Upper lobe of left lung (tissue), 6 donors: ENCODE measurements around the gene SRSF9. TPM values are rescaled to one million over a fixed set of nuclear protein-coding genes. Genes with fewer than 3 reads are reported as not detected.
"Not testable (repeated sequence)": the region's sequence is repeated elsewhere in the genome, so short reads cannot be mapped to it uniquely, and the experiment has no call there.

Source experiments
- ATAC-seq, 2 donors: fragments of 200-7000 bp; cut with Tn5 transposase; one replicate each; pipeline ENCODE4 v1.9.1; 2022; ENCODE audit warnings: mild to moderate bottlenecking in 2 of 2, moderate library complexity in 2 of 2; ENCODE audit not compliant: low FRiP score in 2 of 2
- DNase-seq, 2 donors: peaks; one replicate each; pipeline ENCODE4 v3.0.0-alpha.2; 2019 to 2020
- H3K27ac ChIP-seq, 4 donors: fragments of 200-600 bp; sonication (generic); one replicate each; pipeline ENCODE4 v1.5.1; 2016 to 2019
- H3K27me3 ChIP-seq, 4 donors: fragments of 200-600 bp; sonication (generic); one replicate each; pipeline ENCODE4 v1.5.1; 2017 to 2019
- H3K36me3 ChIP-seq, 4 donors: fragments of 200-600 bp; sonication (generic); one replicate each; pipeline ENCODE4 v1.5.1; 2016 to 2019
- H3K4me1 ChIP-seq, 4 donors: fragments of 200-600 bp; sonication (generic); one replicate each; pipeline ENCODE4 v1.5.1; 2018 to 2019
- H3K4me3 ChIP-seq, 4 donors: fragments of 200-600 bp; sonication (generic); one replicate each; pipeline ENCODE4 v1.5.1; 2017 to 2019; ENCODE audit warnings: mild to moderate bottlenecking in 2 of 4, moderate library complexity in 1 of 4
- H3K9me3 ChIP-seq, 4 donors: fragments of 200-600 bp; sonication (generic); one replicate each; pipeline ENCODE4 v1.5.1; 2018 to 2019
- EP300 ChIP-seq, 4 donors: sonication (generic); formaldehyde crosslinking; IDR thresholded peaks; one replicate each; pipeline ENCODE4 v1.5.1; 2017; ENCODE audit warnings: antibody characterized with exemption in 4 of 4, control low read depth in 2 of 4
- POLR2A ChIP-seq, 4 donors: fragments of 450-650 bp; IDR thresholded peaks; one replicate each; pipeline ENCODE4 v1.5.1; 2016 to 2017; ENCODE audit warnings: antibody characterized with exemption in 4 of 4, mild to moderate bottlenecking in 2 of 4
- POLR2AphosphoS5 ChIP-seq, 2 donors: sonication (generic); formaldehyde crosslinking; IDR thresholded peaks; one replicate each; pipeline ENCODE4 v1.5.1; 2017; ENCODE audit warnings: antibody characterized with exemption in 2 of 2
- WGBS, 2 donors: methylation state at CpG; one replicate each; pipeline ENCODE4 v1.1.5; 2017 to 2018; 5-methylcytosine and 5-hydroxymethylcytosine counted together
- total RNA-seq, 6 donors: library from RNA; depleted of rRNA in 4 of 6; stranded (reverse); fragments of >200 nt in 4 of 6; gene quantifications; one replicate each; pipeline versions ENCODE4 v1.1.0 to v1.2.1, GENCODE V29; 2016 to 2021
- TF ChIP-seq, protein P1 (sequence below), 6 experiments: fragments of 450-650 bp in 4 of 6; fragments of 200-600 bp in 2 of 6; sonication (generic) in 2 of 6; IDR thresholded peaks; one replicate each; pipeline ENCODE4 v1.5.1; 2016 to 2019; ENCODE audit warnings: antibody characterized with exemption in 6 of 6
- donor health status: DM: no; HTN: no; CAD: no; lungs with moderate emphysema.
- donor health status: DM: no; HTN: yes; CAD: no; lungs with severe emphysema.

SRSF9 gene
- total RNA-seq, 6 donors from 2014 or later, result 74.5 to 127 (median 107) TPM

DNA sequence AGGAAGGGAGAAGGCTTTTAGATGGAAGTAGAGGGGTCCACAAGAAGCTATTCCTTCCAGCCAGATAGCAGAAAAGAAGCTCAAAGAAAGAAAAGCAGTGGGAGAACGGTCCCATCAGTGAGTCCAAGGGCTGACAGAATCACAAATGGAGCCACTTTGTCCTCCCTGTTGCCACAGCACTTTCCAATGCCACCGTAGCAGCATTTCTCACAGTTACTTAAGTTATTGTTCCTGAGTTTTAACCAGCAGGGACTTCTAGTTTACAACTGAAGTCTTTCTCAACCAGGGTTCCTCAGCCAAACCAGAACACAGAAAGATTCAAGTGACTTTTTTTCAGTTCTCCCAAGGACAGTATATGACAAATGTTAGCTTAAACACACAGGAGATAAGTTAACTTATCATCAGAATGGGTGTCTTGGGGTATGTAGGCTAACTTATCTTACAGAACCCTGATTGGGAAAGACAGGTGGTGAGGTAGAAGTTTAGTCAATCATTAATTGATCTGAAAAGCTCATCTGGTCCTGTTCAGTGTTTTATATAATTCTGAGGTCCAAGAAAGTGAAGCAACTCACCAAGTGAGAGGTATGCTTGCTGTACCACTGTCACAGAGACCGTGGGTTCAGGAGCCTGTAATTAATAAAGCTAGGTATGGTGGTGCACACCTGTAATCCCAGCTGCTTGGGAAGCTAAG, 16.3 kb downstream of the SRSF9 start:
- 97 to 100% methylated on average over 3 of the region's 3 CpGs for WGBS, 2 donors
- Histone ChIP-seq H3K4me1 (peaks cover 0 to 6% (median 0%) of the 10 kb centered on the region in 4 donors), H3K9me3 (no peaks in the 10 kb centered on the region), H3K4me3 (no peak overlapping the region), H3K36me3 (peaks cover 7 to 64% (median 29%) of the 10 kb centered on the region in 4 donors), H3K27me3 (no peaks in the 10 kb centered on the region), H3K27ac (no peak overlapping the region)
- no peak for TF ChIP-seq POLR2A (IDR thresholded peaks at IDR 0.05)
- TF ChIP-seq POLR2AphosphoS5 (IDR thresholded peaks at IDR 0.05), result no peak
- TF ChIP-seq, protein P1, sequence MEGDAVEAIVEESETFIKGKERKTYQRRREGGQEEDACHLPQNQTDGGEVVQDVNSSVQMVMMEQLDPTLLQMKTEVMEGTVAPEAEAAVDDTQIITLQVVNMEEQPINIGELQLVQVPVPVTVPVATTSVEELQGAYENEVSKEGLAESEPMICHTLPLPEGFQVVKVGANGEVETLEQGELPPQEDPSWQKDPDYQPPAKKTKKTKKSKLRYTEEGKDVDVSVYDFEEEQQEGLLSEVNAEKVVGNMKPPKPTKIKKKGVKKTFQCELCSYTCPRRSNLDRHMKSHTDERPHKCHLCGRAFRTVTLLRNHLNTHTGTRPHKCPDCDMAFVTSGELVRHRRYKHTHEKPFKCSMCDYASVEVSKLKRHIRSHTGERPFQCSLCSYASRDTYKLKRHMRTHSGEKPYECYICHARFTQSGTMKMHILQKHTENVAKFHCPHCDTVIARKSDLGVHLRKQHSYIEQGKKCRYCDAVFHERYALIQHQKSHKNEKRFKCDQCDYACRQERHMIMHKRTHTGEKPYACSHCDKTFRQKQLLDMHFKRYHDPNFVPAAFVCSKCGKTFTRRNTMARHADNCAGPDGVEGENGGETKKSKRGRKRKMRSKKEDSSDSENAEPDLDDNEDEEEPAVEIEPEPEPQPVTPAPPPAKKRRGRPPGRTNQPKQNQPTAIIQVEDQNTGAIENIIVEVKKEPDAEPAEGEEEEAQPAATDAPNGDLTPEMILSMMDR (IDR thresholded peaks at IDR 0.05), result no peak
- TF ChIP-seq EP300 (IDR thresholded peaks at IDR 0.05), result no peak
- DNase-seq, result no peak
- no peak for ATAC-seq

DNA sequence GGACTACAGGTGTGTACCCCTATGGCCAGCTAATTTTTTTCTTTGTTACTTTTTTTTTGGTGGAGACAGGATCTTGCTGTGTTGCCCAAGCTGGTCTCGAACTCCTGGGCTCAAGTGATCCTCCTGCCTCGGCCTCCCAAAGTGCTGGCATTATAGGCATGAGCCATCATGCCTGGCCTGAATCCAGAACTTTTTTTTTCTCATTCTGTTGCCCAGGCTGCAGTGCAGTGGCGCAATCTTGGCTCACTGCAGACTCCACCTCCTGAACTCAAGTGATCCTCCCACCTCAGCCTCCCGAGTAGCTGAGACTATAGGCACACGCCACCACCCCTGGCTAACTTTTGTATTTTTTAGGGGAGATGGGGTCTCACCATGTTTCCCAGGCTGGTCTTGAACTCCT, 17.0 kb downstream of the SRSF9 start:
- not testable (repeated sequence) for H3K27ac ChIP-seq, H3K4me3 ChIP-seq, DNase-seq, H3K27me3 ChIP-seq, ATAC-seq, H3K9me3 ChIP-seq
- Histone ChIP-seq H3K4me1 (peaks cover 3 to 13% (median 6%) of the 10 kb centered on the region in 4 donors), H3K36me3 (peaks cover 4 to 59% (median 22%) of the 10 kb centered on the region in 4 donors)
- WGBS, 2 donors, result 89 to 91% methylated on average over 5 of the region's 5 CpGs

DNA sequence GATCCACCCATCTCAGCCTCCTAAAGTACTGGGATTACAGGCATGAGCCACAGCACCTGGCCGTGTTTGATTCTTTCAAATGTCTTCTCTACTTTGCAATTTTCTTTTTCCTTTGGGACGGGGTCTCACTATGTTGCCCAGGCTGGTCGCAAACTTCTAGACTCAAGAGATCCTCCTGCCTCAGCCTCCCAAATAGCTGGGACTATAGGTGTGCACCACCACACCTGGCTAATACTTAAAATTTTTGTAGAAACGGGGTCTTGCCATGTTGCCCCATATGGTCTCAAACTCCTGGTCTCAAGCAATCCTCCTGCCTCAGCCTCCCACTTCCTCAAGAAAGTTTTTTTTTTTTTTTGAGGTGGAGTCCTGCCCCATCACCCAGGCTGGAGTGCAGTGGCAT, 21.6 kb downstream of the SRSF9 start:
- Histone ChIP-seq H3K27me3 (no peaks in the 10 kb centered on the region), H3K27ac (no peak overlapping the region)
- no peak for ATAC-seq

DNA sequence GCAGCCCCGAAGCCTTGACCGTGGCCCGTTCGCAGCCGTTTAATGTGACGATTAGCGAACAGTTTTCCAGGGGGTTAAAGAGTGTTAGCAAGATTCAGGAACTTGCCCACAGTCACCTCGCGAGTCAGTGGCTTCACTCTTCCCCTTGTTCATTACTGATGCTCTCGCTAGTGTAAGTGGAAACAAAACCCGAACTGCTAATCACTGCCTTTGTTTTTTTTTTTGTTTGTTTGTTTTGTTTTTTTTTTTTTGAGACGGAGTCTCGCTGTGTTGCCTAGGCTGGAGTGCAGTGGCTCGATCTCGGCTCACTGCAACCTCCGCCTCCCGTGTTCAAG, 22.7 kb downstream of the SRSF9 start:
- WGBS, 2 donors, result 6 to 7% methylated on average over 17 of the region's 17 CpGs
- H3K27ac ChIP-seq, result peak overlapping the region; percentile 85 to 95 (median 88)
- peak overlapping the region; percentile 74 to 100 (median 85) for H3K4me3 ChIP-seq
- H3K36me3 ChIP-seq, result peaks cover 4 to 48% (median 23%) of the 10 kb centered on the region in 4 donors
- H3K4me1 ChIP-seq, result peaks cover 19 to 33% (median 25%) of the 10 kb centered on the region in 4 donors
- H3K9me3 ChIP-seq, DNase-seq, ATAC-seq, H3K27me3 ChIP-seq: not testable (repeated sequence)

More for the DNA sequence above, 21.6 kb downstream of the SRSF9 start:
- DNase-seq, result no peak
- Histone ChIP-seq H3K9me3 (no peaks in the 10 kb centered on the region), H3K4me3 (peak overlapping the region in 1 of 4 donors; percentile 80), H3K4me1 (peaks cover 19 to 33% (median 25%) of the 10 kb centered on the region in 4 donors), H3K36me3 (peaks cover 0 to 42% (median 18%) of the 10 kb centered on the region in 4 donors)
- 90 to 96% methylated on average over 4 of the region's 4 CpGs for WGBS, 2 donors
- TF ChIP-seq POLR2AphosphoS5 (IDR thresholded peaks at IDR 0.05) (no peak), POLR2A (IDR thresholded peaks at IDR 0.05) (no peak), EP300 (IDR thresholded peaks at IDR 0.05) (no peak)
- TF ChIP-seq, protein P1 (IDR thresholded peaks at IDR 0.05), result no peak

DNA sequence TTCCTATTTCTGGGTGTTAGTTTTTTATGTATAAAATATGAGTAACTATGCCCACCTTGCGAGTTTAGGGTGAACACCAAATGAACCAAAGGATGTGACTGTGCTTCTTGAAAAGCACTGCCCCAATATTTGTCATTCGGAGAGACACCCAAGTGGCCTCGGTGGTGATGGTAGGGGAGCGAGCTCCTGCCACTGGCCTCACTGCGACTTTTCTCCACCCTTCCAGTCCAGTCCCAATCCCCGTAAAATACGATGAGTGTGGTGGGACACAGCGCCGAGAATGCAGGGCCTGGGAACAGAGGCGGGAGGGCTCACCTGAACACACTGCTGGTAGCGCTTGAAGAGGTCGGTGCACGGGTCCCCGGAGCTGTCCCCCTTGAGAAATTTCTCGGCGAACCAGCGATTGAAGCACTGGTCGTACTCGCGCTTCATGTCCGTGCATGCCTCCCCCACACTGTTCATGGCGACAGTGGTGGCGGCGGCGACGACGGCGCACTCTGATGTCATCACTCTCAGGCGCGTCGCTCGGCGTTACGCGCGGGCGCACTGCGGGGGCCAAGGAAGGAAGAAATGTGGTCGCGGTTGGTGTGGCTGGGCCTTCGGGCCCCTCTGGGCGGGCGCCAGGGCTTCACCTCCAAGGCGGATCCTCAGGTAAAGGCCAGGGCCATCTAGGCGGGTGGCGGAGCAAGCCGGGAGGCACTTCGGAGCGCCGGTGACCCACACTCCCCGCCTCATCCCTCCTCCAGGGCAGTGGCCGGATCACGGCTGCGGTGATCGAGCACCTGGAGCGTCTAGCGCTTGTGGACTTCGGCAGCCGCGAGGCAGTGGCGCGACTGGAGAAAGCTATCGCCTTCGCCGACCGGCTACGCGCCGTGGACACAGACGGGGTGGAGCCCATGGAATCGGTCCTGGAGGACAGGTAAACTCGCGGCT, 23.4 kb downstream of the SRSF9 start, which contains the start of the genes GATC and TRIAP1:
Gene GATC (plus strand): TSS at position 534 of the 933 bp plus-strand sequence. CDS start 37 bp downstream, at position 571.
Gene TRIAP1 (minus strand): TSS at position 474 of the 933 bp plus-strand sequence. CDS start 12 bp downstream, at position 462.
- 0% methylated on average over 28 to 32 of the region's 73 CpGs for WGBS, 2 donors
- Histone ChIP-seq H3K27ac (peak within 1 kb of the TSS; percentile 85 to 95 (median 88)), H3K27me3 (no peaks in the 10 kb centered on the region), H3K36me3 (peaks cover 4 to 54% (median 25%) of the 10 kb centered on the region in 4 donors), H3K4me3 (peak within 1 kb of the TSS; percentile 74 to 100 (median 85)), H3K9me3 (no peaks in the 10 kb centered on the region), H3K4me1 (peaks cover 19 to 33% (median 25%) of the 10 kb centered on the region in 4 donors)
- TF ChIP-seq POLR2A (IDR thresholded peaks at IDR 0.05), result peak in 3 of 4 donors; percentile 55 to 85 (median 77)
- TF ChIP-seq, protein P1 (IDR thresholded peaks at IDR 0.05), result peak in 3 of 6 experiments; percentile 14 to 45 (median 19)
- peak; percentile 98 to 99 for TF ChIP-seq POLR2AphosphoS5 (IDR thresholded peaks at IDR 0.05)
- TF ChIP-seq EP300 (IDR thresholded peaks at IDR 0.05), result peak in 1 of 4 donors; percentile 78
- peak; percentile 79 to 98 for DNase-seq
- ATAC-seq, result peak; percentile 97 to 99
